Activated CD8-positive, alpha-beta memory T cell treated with anti-CD3 and anti-CD28 coated beads, Interleukin-2, amount 10 ng/mL, durations not matched to agents 7 days and 5 days (primary cell): Measurements from ENCODE around the gene ZNF524. TPM values are rescaled to one million over a fixed set of nuclear protein-coding genes. Genes with fewer than 3 reads are reported as not detected.

Experiments used
- ATAC-seq: fragments of 150-1000 bp; cut with Tn5 transposase; one replicate; pipeline ENCODE4 v1.10.0; 2021; ENCODE audit warnings: moderate library complexity
- CTCF ChIA-PET: fragments of 350-600 bp; sonication (Branson Sonifier 250); formaldehyde crosslinking; loops from one replicate; lab custom pipeline; 2021; ENCODE audit warnings: antibody characterized with exemption; lab: Charles Lee
- DNase-seq: peaks from one replicate; pipeline ENCODE4 v3.0.0-alpha.2; 2020
- H3K27ac Mint-ChIP-seq: one replicate; pipeline ENCODE4 v1.8.0; 2021; ENCODE audit warnings: mild to moderate bottlenecking, mixed read lengths
- H3K27me3 Mint-ChIP-seq: one replicate; pipeline ENCODE4 v1.8.0; 2021; ENCODE audit warnings: mixed read lengths
- H3K36me3 Mint-ChIP-seq: one replicate; pipeline ENCODE4 v1.8.0; 2021; ENCODE audit warnings: mild to moderate bottlenecking, mixed read lengths
- H3K4me1 Mint-ChIP-seq: one replicate; pipeline ENCODE4 v1.8.0; 2021; ENCODE audit warnings: mixed read lengths
- H3K4me3 Mint-ChIP-seq: one replicate; pipeline ENCODE4 v1.8.0; 2021; ENCODE audit warnings: mild to moderate bottlenecking, moderate library complexity, mixed read lengths
- H3K9me3 Mint-ChIP-seq: one replicate; pipeline ENCODE4 v1.8.0; 2022; ENCODE audit warnings: low read depth, mixed read lengths
- total RNA-seq, 2 experiments: library from RNA; stranded (reverse); gene quantifications; one replicate each; pipeline ENCODE4 v1.2.3, GENCODE V29; 2021

The ZNF524 gene
- total RNA-seq, 2 experiments from 2014 or later = 26.5 to 30.2 TPM

DNA sequence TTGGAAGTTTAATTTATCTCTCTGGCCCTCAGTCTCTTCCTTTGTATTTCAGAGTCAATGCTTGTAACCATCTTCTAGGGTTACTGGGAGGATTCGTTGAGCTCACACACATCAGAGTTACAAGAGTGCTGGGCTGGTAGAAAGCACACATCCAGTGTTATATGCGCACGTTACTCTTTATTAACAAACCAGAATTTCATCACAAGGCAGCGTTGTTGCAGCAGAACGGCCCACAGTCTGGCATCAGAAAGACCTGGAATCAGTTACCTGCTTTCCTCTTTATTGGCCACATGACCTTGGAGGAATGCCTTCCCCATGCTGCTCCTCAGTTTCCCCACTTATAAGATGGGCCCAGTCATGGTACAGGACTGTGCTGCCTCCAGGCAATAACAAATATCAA lies 9.2 kb downstream of the ZNF524 start:
- no peaks in the 10 kb centered on the region for H3K9me3 Mint-ChIP-seq
- DNase-seq = no peak
- peaks cover 34% of the 10 kb centered on the region for H3K4me1 Mint-ChIP-seq
- CTCF ChIA-PET = interaction anchor here (1.6 kb wide), 1 partner anchor 15 kb away, joined by 4 read pairs; the partner anchor contains the start of gene ZNF784
- ATAC-seq = no peak
- no peak overlapping the region for H3K27ac Mint-ChIP-seq
- H3K36me3 Mint-ChIP-seq = peaks cover 30% of the 10 kb centered on the region
- H3K4me3 Mint-ChIP-seq = no peak overlapping the region
- no peaks in the 10 kb centered on the region for H3K27me3 Mint-ChIP-seq

DNA sequence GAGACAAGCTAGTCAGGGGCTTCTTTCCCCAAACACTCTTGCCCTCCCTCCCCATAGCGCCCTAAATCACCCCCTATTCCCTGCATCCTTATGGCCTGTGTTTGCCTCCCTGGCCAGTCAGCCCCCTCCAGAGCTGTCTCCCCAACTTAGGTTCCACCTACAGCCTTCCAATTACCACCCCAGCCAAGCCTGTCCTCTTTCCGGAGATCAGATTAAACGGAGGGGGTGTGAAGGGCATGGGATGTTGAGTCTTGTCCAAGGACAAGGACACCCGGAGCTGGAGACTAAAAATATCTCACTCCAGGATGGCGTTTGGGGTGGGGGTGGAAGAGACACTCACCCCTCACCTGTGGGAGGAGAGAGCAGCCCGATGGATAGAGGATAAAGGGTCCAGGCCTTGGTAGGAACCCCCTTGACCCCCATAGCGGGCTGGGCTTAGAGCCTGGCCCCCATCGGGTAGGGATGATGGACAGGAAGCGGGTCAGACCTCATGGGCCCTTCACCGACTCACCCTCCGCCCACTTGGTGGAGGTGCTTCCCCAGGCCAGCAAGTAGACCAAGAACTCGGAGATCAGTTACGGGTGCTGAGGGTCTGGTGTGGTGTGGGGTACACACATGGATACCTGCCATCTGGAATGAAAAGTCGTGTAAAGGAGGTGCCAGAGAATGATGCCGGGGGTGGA lies 11.4 kb downstream of the ZNF524 start:
- Mint-ChIP-seq H3K27me3 (no peaks in the 10 kb centered on the region), H3K36me3 (peaks cover 33% of the 10 kb centered on the region), H3K27ac (no peak overlapping the region), H3K4me3 (no peak overlapping the region), H3K4me1 (peaks cover 22% of the 10 kb centered on the region), H3K9me3 (no peaks in the 10 kb centered on the region)
- CTCF ChIA-PET = interaction anchor here (1.1 to 1.5 kb wide), 3 partner anchors 14 to 21 kb away, joined by 3 to 4 read pairs (median 4); no protein-coding TSS in a partner anchor
- DNase-seq = no peak
- ATAC-seq = no peak

- Mint-ChIP-seq H3K27ac (no peak overlapping the region), H3K36me3 (peaks cover 36% of the 10 kb centered on the region), H3K4me1 (peaks cover 15% of the 10 kb centered on the region), H3K27me3 (no peaks in the 10 kb centered on the region), H3K9me3 (no peaks in the 10 kb centered on the region), H3K4me3 (no peak overlapping the region)
- no peak for ATAC-seq
- no peak for DNase-seq
- CTCF ChIA-PET = interaction anchor here (1.2 kb wide), 1 partner anchor 19 kb away, joined by 4 read pairs; no protein-coding TSS in a partner anchor
Observed at GRCh38 chr19:55611983-55612645, 12.0 kb downstream of the ZNF524 start.

DNA sequence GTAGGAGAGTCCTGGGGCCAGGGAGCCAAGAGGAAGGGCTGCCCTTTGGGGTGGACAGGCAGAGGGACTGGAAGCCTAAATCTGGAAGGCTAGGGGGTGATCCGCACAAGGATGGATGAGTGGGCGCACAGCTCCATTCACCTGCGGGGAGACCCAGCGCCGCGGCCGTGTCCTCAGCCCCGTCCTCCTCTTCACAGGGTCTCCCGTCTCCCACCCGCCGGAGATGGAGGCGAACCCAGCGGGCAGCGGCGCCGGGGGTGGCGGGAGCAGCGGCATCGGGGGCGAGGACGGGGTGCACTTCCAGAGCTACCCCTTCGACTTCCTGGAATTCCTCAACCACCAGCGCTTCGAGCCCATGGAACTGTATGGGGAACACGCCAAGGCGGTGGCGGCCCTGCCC lies 13.3 kb downstream of the ZNF524 start:
- no peak overlapping the region for H3K27ac Mint-ChIP-seq
- H3K27me3 Mint-ChIP-seq = no peaks in the 10 kb centered on the region
- no peaks in the 10 kb centered on the region for H3K9me3 Mint-ChIP-seq
- CTCF ChIA-PET = no interaction called here
- ATAC-seq (no peak), DNase-seq (no peak)
- peaks cover 39% of the 10 kb centered on the region for H3K36me3 Mint-ChIP-seq
- H3K4me1 Mint-ChIP-seq = peaks cover 6% of the 10 kb centered on the region
- H3K4me3 Mint-ChIP-seq = no peak overlapping the region

DNA sequence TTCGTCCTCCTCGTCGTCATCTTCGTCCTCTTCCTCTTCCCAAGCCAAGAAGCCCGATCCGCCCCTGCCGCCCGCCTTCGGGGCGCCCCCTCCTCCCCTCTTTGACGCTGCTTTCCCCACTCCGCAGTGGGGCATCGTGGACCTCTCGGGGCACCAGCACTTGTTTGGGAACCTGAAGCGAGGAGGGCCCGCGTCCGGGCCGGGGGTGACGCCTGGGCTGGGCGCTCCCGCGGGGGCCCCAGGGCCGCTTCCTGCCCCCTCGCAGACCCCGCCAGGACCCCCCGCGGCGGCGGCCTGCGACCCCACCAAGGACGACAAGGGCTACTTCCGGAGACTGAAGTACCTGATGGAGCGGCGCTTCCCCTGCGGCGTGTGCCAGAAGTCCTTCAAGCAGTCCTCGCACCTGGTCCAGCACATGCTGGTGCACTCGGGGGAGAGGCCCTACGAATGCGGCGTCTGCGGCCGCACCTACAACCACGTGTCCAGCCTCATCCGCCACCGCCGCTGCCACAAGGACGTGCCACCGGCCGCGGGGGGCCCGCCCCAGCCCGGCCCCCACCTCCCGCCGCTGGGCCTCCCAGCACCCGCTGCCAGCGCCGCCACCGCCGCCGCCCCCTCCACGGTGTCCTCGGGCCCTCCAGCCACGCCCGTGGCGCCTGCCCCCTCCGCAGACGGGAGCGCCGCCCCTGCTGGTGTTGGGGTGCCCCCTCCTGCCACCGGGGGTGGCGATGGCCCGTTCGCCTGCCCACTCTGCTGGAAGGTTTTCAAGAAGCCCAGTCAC lies 14.0 kb downstream of the ZNF524 start:
- Mint-ChIP-seq H3K9me3 (no peaks in the 10 kb centered on the region), H3K4me3 (no peak overlapping the region), H3K27me3 (no peaks in the 10 kb centered on the region), H3K4me1 (peaks cover 2% of the 10 kb centered on the region), H3K36me3 (peaks cover 35% of the 10 kb centered on the region), H3K27ac (no peak overlapping the region)
- ATAC-seq = no peak
- CTCF ChIA-PET = no interaction called here
- DNase-seq = no peak

DNA sequence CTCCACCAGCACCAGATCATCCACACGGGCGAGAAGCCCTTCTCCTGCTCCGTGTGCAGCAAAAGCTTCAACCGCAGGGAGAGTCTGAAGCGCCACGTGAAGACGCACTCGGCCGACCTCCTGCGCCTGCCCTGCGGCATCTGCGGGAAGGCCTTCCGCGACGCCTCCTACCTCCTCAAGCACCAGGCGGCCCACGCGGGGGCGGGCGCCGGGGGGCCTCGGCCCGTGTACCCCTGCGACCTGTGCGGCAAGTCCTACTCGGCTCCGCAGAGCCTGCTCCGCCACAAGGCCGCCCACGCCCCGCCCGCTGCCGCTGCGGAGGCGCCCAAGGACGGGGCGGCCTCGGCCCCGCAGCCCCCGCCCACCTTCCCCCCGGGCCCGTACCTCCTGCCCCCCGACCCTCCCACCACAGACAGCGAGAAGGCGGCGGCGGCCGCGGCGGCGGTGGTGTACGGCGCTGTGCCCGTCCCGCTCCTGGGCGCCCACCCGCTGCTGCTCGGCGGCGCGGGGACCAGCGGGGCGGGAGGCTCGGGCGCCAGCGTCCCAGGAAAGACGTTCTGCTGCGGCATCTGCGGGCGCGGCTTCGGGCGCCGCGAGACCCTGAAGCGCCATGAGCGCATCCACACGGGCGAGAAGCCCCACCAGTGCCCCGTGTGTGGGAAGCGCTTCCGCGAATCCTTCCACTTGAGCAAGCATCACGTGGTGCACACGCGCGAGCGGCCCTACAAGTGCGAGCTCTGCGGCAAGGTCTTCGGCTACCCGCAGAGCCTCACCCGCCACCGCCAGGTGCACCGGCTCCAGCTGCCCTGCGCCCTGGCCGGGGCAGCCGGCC lies 14.8 kb downstream of the ZNF524 start:
- H3K4me1 Mint-ChIP-seq = peaks cover 8% of the 10 kb centered on the region
- CTCF ChIA-PET = interaction anchor here (0.9 kb wide), 1 partner anchor 111 kb away, joined by 3 read pairs; no protein-coding TSS in a partner anchor
- DNase-seq (no peak), ATAC-seq (no peak)
- H3K27me3 Mint-ChIP-seq = no peaks in the 10 kb centered on the region
- H3K27ac Mint-ChIP-seq = no peak overlapping the region
- H3K9me3 Mint-ChIP-seq = no peaks in the 10 kb centered on the region
- H3K36me3 Mint-ChIP-seq = peaks cover 30% of the 10 kb centered on the region
- H3K4me3 Mint-ChIP-seq = no peak overlapping the region

- CTCF ChIA-PET = interaction anchor here (0.9 kb wide), 1 partner anchor 112 kb away, joined by 3 read pairs; no protein-coding TSS in a partner anchor
- DNase-seq (no peak), ATAC-seq (no peak)
- Mint-ChIP-seq H3K27ac (no peak overlapping the region), H3K4me3 (no peak overlapping the region), H3K9me3 (no peaks in the 10 kb centered on the region), H3K36me3 (peaks cover 34% of the 10 kb centered on the region), H3K4me1 (peaks cover 16% of the 10 kb centered on the region), H3K27me3 (no peaks in the 10 kb centered on the region)
Observed at GRCh38 chr19:55615543-55616394, 15.7 kb downstream of the ZNF524 start.

DNA sequence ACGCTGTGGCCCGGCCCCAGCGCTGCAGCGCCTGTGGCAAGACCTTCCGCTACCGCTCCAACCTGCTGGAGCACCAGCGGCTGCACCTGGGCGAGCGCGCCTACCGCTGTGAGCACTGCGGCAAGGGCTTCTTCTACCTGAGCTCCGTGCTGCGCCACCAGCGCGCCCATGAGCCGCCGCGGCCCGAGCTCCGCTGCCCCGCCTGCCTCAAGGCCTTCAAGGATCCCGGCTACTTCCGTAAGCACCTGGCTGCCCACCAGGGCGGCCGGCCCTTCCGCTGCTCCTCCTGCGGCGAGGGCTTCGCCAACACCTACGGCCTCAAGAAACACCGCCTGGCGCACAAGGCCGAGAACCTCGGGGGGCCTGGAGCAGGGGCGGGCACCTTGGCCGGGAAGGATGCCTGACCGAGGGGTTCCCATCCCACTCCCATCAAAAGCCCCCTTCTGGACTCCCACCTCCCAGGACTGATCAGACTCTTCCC lies 16.3 kb downstream of the ZNF524 start:
- H3K9me3 Mint-ChIP-seq = no peaks in the 10 kb centered on the region
- CTCF ChIA-PET = interaction anchor here (0.5 kb wide), 1 partner anchor 52 kb away, joined by 5 read pairs; no protein-coding TSS in a partner anchor
- no peak for DNase-seq
- ATAC-seq = no peak
- H3K4me1 Mint-ChIP-seq = peaks cover 23% of the 10 kb centered on the region
- no peaks in the 10 kb centered on the region for H3K27me3 Mint-ChIP-seq
- peaks cover 34% of the 10 kb centered on the region for H3K36me3 Mint-ChIP-seq
- no peak overlapping the region for H3K4me3 Mint-ChIP-seq
- H3K27ac Mint-ChIP-seq = no peak overlapping the region

DNA sequence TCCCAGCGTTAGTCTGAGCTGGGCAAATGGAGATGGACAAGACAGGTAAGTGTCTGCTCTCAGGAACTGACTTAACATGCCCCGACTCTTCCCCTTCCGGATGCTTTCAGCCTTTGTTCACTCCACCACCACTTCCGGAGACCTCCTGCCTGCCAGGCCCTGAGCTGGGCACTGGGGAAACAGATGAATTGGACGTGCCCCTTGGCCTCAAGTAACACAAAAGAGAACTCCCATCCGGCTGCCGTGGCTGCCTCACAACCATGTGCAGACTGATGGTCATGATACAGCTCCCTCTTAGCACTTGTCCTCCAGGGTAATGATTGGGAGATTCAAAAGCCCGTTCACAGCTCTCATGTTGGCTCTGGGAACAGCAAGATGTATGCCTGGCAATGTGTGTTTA lies 17.3 kb downstream of the ZNF524 start:
- peaks cover 21% of the 10 kb centered on the region for H3K4me1 Mint-ChIP-seq
- peaks cover 34% of the 10 kb centered on the region for H3K36me3 Mint-ChIP-seq
- no peak overlapping the region for H3K4me3 Mint-ChIP-seq
- DNase-seq (no peak), ATAC-seq (no peak)
- H3K9me3 Mint-ChIP-seq = no peaks in the 10 kb centered on the region
- CTCF ChIA-PET = interaction anchor here (0.8 to 4.5 kb wide), 3 partner anchors 11 to 15 kb away, joined by 3 to 25 read pairs (median 4); partner anchors contain the start of gene ZNF865
- no peaks in the 10 kb centered on the region for H3K27me3 Mint-ChIP-seq
- H3K27ac Mint-ChIP-seq = no peak overlapping the region

DNA sequence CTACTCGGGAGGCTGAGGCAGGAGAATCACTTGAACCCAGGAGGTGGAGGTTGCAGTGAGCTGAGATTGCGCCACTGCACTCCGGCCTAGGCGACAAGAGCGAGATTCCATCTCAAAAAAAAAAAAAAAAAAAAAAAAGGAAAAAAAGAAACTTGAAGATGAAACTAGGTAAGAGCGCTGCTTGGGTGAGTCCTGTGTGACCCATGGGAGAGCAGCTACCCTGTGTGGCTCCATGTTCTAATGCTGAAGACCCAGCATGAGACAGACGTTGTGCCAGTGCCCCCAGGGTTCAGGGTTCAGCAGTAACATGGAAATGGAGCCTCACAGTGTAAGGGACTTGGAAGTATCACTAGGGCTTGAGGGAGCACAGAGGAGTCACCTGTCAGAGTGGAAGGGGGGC lies 18.3 kb downstream of the ZNF524 start:
- ATAC-seq (no peak), DNase-seq (no peak)
- H3K4me3 Mint-ChIP-seq = no peak overlapping the region
- H3K27ac Mint-ChIP-seq = no peak overlapping the region
- peaks cover 24% of the 10 kb centered on the region for H3K4me1 Mint-ChIP-seq
- no peaks in the 10 kb centered on the region for H3K27me3 Mint-ChIP-seq
- peaks cover 25% of the 10 kb centered on the region for H3K36me3 Mint-ChIP-seq
- CTCF ChIA-PET = interaction anchor here (0.8 to 4.5 kb wide), 3 partner anchors 12 to 36 kb away, joined by 3 to 25 read pairs (median 4); partner anchors contain the start of genes U2AF2 and ZNF865
- no peaks in the 10 kb centered on the region for H3K9me3 Mint-ChIP-seq

DNA sequence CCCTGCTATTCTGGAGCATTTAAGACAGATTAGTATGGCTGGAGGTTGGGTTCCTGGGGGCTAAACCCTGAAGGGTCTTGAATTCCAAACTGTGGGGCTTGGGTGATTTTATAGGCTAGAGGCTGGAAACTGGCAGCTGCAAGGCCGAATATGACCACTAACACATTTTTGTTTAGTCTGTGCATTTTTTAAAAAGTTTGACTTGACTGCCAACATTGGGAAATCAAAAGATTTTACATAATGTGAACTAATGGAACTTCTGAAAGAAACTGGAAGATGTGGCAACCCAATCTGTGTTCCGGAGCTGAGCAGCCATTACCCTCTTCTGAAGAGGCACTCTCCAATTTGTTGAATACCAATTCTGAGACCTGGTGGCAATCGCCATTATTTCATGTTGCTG lies 19.2 kb downstream of the ZNF524 start:
- no peak for ATAC-seq
- peaks cover 22% of the 10 kb centered on the region for H3K36me3 Mint-ChIP-seq
- no peak overlapping the region for H3K4me3 Mint-ChIP-seq

More for the DNA sequence above, 19.2 kb downstream of the ZNF524 start:
- no peak for DNase-seq
- Mint-ChIP-seq H3K27me3 (no peaks in the 10 kb centered on the region), H3K9me3 (no peaks in the 10 kb centered on the region), H3K27ac (no peak overlapping the region), H3K4me1 (peaks cover 31% of the 10 kb centered on the region)
- CTCF ChIA-PET = interaction anchor here (0.8 to 4.5 kb wide), 3 partner anchors 13 to 103 kb away, joined by 4 to 25 read pairs (median 18); partner anchors contain the start of gene ZNF865
